B cell (primary cell): ENCODE measurements around the gene NCBP3. TPM values are rescaled to one million over a fixed set of nuclear protein-coding genes. Genes with fewer than 3 reads are reported as not detected.

Experiments used
- ATAC-seq: fragments of 200-7000 bp; cut with Tn5 transposase; one replicate; pipeline ENCODE4 v1.10.0; 2021; ENCODE audit warnings: low read depth, mild to moderate bottlenecking, moderate number of reproducible peaks, moderate library complexity
- CTCF ChIA-PET: fragments of 350-600 bp; sonication (Branson Sonifier 250); formaldehyde crosslinking; loops from one replicate; lab custom pipeline; 2021; ENCODE audit warnings: antibody characterized with exemption, inconsistent platforms; lab: Charles Lee
- POLR2A ChIA-PET: fragments of 350-600 bp; sonication (Branson Sonifier 250); formaldehyde crosslinking; loops from one replicate; lab custom pipeline; 2021; ENCODE audit warnings: antibody characterized with exemption; lab: Charles Lee
- DNase-seq: peaks from one replicate; pipeline ENCODE4 v3.0.0; 2013
- H2AFZ ChIP-seq: 2 replicates; pipeline ENCODE4 v1.6.1; 2012; ENCODE audit warnings: mild to moderate bottlenecking, low read depth, low read length; ENCODE audit not compliant: insufficient read depth, poor library complexity, severe bottlenecking
- H3K27ac ChIP-seq, 2 donors: 1 replicate in 1 of 2; 2 replicates in 1 of 2; pipeline ENCODE4 v1.5.1; 2012 to 2013; ENCODE audit warnings: low read length in 2 of 2, mild to moderate bottlenecking in 2 of 2, moderate library complexity in 1 of 2
- H3K27me3 ChIP-seq, 4 experiments: fragments of 200-600 bp in 1 of 4; sonication (generic) in 1 of 4; replicated peaks in 1 of 4; 1 replicate in 2 of 4; 2 replicates in 2 of 4; pipeline versions ENCODE4 v1.6.1 to v1.7.0; 2013 to 2016; ENCODE audit warnings: low read length in 3 of 4, mild to moderate bottlenecking in 2 of 4, mixed read lengths in 1 of 4, moderate library complexity in 1 of 4; ENCODE audit not compliant: insufficient read depth in 4 of 4, control insufficient read depth in 3 of 4; ENCODE audit errors: control extremely low read depth in 1 of 4
- H3K36me3 ChIP-seq, 2 experiments: replicated peaks in 1 of 2; 1 replicate in 1 of 2; 2 replicates in 1 of 2; pipeline versions ENCODE4 v1.6.1 to v1.7.1; 2013; ENCODE audit warnings: low read length in 1 of 2; ENCODE audit not compliant: insufficient read depth in 2 of 2, control insufficient read depth in 1 of 2; ENCODE audit errors: control extremely low read depth in 1 of 2, extremely low read depth in 1 of 2
- H3K4me1 ChIP-seq, 2 donors: fragments of 200-600 bp in 1 of 2; sonication (generic) in 1 of 2; 1 replicate in 1 of 2; 2 replicates in 1 of 2; pipeline versions ENCODE4 v1.5.1 to v1.6.1; 2013 to 2017; ENCODE audit warnings: low read length in 2 of 2; ENCODE audit not compliant: control insufficient read depth in 2 of 2, insufficient read depth in 2 of 2
- H3K4me2 ChIP-seq: replicated peaks from 2 replicates; pipeline ENCODE3; 2012; ENCODE audit warnings: mild to moderate bottlenecking, low read depth, low read length; ENCODE audit not compliant: poor library complexity, severe bottlenecking
- H3K4me3 ChIP-seq, 5 experiments: fragments of 200-600 bp in 1 of 5; sonication (generic) in 1 of 5; 1 replicate in 3 of 5; 2 replicates in 2 of 5; pipeline versions ENCODE4 v1.5.1 to v1.7.0; 2011 to 2016; ENCODE audit warnings: low read length in 4 of 5, mild to moderate bottlenecking in 4 of 5, low read depth in 2 of 5, control low read depth in 1 of 5, moderate library complexity in 1 of 5; ENCODE audit not compliant: insufficient read depth in 1 of 5; ENCODE audit errors: control extremely low read depth in 1 of 5, extremely low read depth in 1 of 5
- H3K79me2 ChIP-seq: fragments of 200-600 bp; sonication (generic); one replicate; pipeline ENCODE4 v1.6.0; 2016; ENCODE audit warnings: low read length; ENCODE audit not compliant: control insufficient read depth, insufficient read depth
- H3K9ac ChIP-seq: fragments of 200-600 bp; sonication (generic); 2 replicates; pipeline ENCODE4 v1.6.1; 2017; ENCODE audit warnings: mild to moderate bottlenecking, low read length, moderate library complexity
- H3K9me3 ChIP-seq, 3 donors: one replicate each; pipeline versions ENCODE4 v1.6.1 to v1.7.1; 2013; ENCODE audit warnings: low read length in 2 of 3; ENCODE audit not compliant: control insufficient read depth in 2 of 3, insufficient read depth in 1 of 3; ENCODE audit errors: control extremely low read depth in 1 of 3
- H4K20me1 ChIP-seq: 2 replicates; pipeline ENCODE4 v1.6.0; 2012; ENCODE audit warnings: mild to moderate bottlenecking, low read length; ENCODE audit not compliant: insufficient read depth, control insufficient read depth, poor library complexity, severe bottlenecking
- H3K27ac Mint-ChIP-seq: one replicate; pipeline ENCODE4 v1.8.0; 2021; ENCODE audit warnings: mixed read lengths
- H3K27me3 Mint-ChIP-seq: one replicate; pipeline ENCODE4 v1.8.0; 2021; ENCODE audit warnings: mixed read lengths
- H3K4me1 Mint-ChIP-seq: one replicate; pipeline ENCODE4 v1.8.0; 2021; ENCODE audit warnings: mixed read lengths
- H3K4me3 Mint-ChIP-seq: one replicate; pipeline ENCODE4 v1.8.0; 2021; ENCODE audit warnings: mixed read lengths
- H3K9me3 Mint-ChIP-seq: one replicate; pipeline ENCODE4 v1.8.0; 2022; ENCODE audit warnings: mixed read lengths; ENCODE audit not compliant: insufficient read depth
- EZH2 ChIP-seq: IDR thresholded peaks from 2 replicates; pipeline ENCODE4 v1.6.1; 2012; ENCODE audit warnings: borderline replicate concordance, low read depth, mild to moderate bottlenecking, moderate library complexity, low read length; ENCODE audit not compliant: insufficient read depth, poor library complexity, severe bottlenecking
- WGBS: methylation state at CpG from one replicate; pipeline ENCODE4 v1.1.5; 2013; ENCODE audit warnings: missing lambda C conversion rate; ENCODE audit not compliant: insufficient coverage; 5-methylcytosine and 5-hydroxymethylcytosine counted together
- intact Hi-C: fragments of 100-400 bp; cut with micrococcal nuclease; formaldehyde crosslinking; loops from one replicate; pipeline ENCODE4 v1.10.0; 2022
- polyA plus RNA-seq: library from polyadenylated mRNA; depleted of rRNA; stranded (reverse); fragments of >200 nt; gene quantifications from 2 replicates; pipeline ENCODE4 v1.2.3, GENCODE V29; 2012
- total RNA-seq, 2 donors: library from RNA; stranded (reverse); fragments of 120-200 nt in 1 of 2; gene quantifications; 1 replicate in 1 of 2; 2 replicates in 1 of 2; pipeline versions ENCODE4 v1.2.3 to v1.2.4, GENCODE V29; 2013 to 2022
- TF ChIP-seq, protein P1 (sequence below): fragments of 200-600 bp; IDR thresholded peaks from one replicate; pipeline ENCODE4 v1.8.0; 2022; ENCODE audit warnings: antibody characterized with exemption, mild to moderate bottlenecking

The NCBP3 gene
- total and polyA plus RNA-seq, 2 donors (not counting 1 experiment from before 2014, with no cell fraction given), result 11.1 to 71.7 TPM

DNA sequence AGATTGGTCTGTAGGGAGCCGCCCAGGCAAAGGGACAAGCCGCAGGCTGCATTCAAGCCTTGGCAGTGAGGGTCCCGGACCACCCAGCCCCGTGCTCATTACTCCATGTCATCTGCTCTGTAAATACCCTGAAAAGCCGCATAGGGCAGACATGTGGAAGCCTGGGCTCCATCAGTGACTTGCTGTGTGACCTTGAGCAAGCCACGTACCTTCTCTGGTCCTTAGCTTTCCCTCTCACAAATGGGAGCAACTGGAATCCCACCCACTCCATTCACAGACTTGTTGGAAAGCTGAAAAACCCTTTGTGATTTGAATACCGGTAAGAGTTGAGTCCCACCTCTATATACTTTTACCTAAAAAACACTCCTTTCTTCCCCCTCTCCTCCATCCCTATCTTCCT lies 34.9 kb upstream of the NCBP3 start:
- Mint-ChIP-seq H3K9me3 (no peaks in the 10 kb centered on the region), H3K27ac (no peak overlapping the region), H3K4me3 (no peak overlapping the region), H3K27me3 (no peaks in the 10 kb centered on the region), H3K4me1 (peaks cover under 1% of the 10 kb centered on the region)
- Histone ChIP-seq H3K4me2 (no peak overlapping the region), H3K4me1 (no peaks in the 10 kb centered on the region), H3K9ac (no peak overlapping the region), H3K4me3 (no peak overlapping the region), H2AFZ (no peak overlapping the region), H3K36me3 (peaks cover 0 to 16% of the 10 kb centered on the region in 2 experiments), H3K9me3 (no peaks in the 10 kb centered on the region), H3K27ac (no peak overlapping the region), H3K79me2 (no peaks in the 10 kb centered on the region), H4K20me1 (no peaks in the 10 kb centered on the region), H3K27me3 (no peaks in the 10 kb centered on the region)
- TF ChIP-seq, protein P1, sequence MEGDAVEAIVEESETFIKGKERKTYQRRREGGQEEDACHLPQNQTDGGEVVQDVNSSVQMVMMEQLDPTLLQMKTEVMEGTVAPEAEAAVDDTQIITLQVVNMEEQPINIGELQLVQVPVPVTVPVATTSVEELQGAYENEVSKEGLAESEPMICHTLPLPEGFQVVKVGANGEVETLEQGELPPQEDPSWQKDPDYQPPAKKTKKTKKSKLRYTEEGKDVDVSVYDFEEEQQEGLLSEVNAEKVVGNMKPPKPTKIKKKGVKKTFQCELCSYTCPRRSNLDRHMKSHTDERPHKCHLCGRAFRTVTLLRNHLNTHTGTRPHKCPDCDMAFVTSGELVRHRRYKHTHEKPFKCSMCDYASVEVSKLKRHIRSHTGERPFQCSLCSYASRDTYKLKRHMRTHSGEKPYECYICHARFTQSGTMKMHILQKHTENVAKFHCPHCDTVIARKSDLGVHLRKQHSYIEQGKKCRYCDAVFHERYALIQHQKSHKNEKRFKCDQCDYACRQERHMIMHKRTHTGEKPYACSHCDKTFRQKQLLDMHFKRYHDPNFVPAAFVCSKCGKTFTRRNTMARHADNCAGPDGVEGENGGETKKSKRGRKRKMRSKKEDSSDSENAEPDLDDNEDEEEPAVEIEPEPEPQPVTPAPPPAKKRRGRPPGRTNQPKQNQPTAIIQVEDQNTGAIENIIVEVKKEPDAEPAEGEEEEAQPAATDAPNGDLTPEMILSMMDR, result no peak
- no peak for TF ChIP-seq EZH2
- POLR2A ChIA-PET, result no interaction called here
- ATAC-seq (no peak), DNase-seq (no peak)
- 88% methylated on average over 7 of the region's 7 CpGs for WGBS
- intact Hi-C loops, result no loop called here
- CTCF ChIA-PET, result interaction anchor here (1.5 kb wide), 1 partner anchor 32 kb away, joined by 6 read pairs; no protein-coding TSS in a partner anchor

- Histone ChIP-seq H2AFZ (no peak overlapping the region), H3K4me1 (no peaks in the 10 kb centered on the region), H3K27me3 (no peaks in the 10 kb centered on the region), H4K20me1 (no peaks in the 10 kb centered on the region), H3K9ac (no peak overlapping the region), H3K79me2 (no peaks in the 10 kb centered on the region), H3K4me2 (no peak overlapping the region), H3K36me3 (peaks cover 0 to 17% of the 10 kb centered on the region in 2 experiments), H3K9me3 (no peaks in the 10 kb centered on the region), H3K27ac (no peak overlapping the region), H3K4me3 (no peak overlapping the region)
- Mint-ChIP-seq H3K27me3 (no peaks in the 10 kb centered on the region), H3K9me3 (no peaks in the 10 kb centered on the region), H3K4me3 (no peak overlapping the region), H3K27ac (no peak overlapping the region), H3K4me1 (no peaks in the 10 kb centered on the region)
- no peak for TF ChIP-seq EZH2
- TF ChIP-seq, protein P1, result no peak
- intact Hi-C loops, result no loop called here
- 96% methylated on average over 23 of the region's 25 CpGs for WGBS
- POLR2A ChIA-PET, result interaction anchor here (0.6 to 0.7 kb wide), 2 partner anchors 9 to 1103 kb away, joined by 3 to 7 read pairs; no protein-coding TSS in a partner anchor
- CTCF ChIA-PET, result interaction anchor here (0.9 to 1.5 kb wide), 3 partner anchors 34 to 195 kb away, joined by 3 to 6 read pairs (median 5); no protein-coding TSS in a partner anchor
- no peak for ATAC-seq
- no peak for DNase-seq
These were observed 33.8 kb upstream of the NCBP3 start for GRCh38 chr17:3879591-3880417.
